HG03066 (cell line): Measurements from ENCODE around the gene RPTOR.

Source experiments
- ATAC-seq: cut with Tn5 transposase; IDR thresholded peaks from one replicate; pipeline ENCODE4 v1.9.1; 2021; ENCODE audit warnings: low read depth; ENCODE audit not compliant: unreplicated experiment

Gene RPTOR

DNA sequence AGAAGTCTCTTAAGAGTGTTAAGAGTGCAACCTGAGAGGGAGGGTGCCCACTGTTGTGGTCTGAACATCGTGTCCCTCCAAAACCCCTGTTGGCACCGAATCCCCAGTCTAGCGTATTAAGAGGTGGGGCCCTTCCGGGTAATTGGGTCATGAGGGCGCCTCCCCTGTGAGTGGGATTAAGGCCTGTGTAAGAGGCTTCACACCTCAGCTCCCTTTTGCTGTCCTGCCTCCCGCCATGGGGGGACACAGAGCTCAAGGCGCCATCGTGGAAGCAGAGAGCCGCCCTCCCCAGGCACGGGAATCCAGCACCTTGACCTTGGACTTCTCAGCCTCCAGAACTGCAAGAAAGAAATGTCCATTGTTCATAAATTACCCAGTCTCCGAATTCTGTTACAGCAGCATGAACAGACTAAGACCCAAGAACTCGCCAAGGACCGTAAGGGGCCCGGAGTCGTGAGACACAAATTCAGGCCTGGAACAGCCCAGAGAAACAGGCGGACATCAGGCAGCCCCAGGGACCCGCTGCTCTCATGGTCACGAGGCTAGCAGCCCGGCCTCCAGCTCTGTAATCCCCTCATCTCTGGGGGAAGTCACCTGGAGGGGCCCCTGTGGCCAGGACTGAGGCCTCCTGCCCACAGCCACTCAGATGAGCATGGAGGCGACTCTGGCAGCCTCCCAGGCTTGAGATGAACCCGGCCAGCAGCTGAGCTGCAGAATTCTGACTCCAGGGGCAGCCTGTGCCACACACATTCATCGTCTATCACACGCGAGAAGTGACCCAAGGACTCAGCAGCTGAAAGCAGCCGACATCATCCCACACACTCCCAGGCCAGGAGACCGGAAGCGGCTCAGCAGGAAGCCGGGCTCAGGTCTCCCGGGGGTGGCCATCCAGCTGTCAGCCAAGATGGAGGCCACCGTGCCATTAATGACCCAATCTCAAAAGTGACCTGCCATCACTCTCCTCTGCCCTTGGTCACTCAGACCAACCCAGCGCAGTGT is 434.2 kb downstream of the RPTOR start:
- no peak for ATAC-seq

DNA sequence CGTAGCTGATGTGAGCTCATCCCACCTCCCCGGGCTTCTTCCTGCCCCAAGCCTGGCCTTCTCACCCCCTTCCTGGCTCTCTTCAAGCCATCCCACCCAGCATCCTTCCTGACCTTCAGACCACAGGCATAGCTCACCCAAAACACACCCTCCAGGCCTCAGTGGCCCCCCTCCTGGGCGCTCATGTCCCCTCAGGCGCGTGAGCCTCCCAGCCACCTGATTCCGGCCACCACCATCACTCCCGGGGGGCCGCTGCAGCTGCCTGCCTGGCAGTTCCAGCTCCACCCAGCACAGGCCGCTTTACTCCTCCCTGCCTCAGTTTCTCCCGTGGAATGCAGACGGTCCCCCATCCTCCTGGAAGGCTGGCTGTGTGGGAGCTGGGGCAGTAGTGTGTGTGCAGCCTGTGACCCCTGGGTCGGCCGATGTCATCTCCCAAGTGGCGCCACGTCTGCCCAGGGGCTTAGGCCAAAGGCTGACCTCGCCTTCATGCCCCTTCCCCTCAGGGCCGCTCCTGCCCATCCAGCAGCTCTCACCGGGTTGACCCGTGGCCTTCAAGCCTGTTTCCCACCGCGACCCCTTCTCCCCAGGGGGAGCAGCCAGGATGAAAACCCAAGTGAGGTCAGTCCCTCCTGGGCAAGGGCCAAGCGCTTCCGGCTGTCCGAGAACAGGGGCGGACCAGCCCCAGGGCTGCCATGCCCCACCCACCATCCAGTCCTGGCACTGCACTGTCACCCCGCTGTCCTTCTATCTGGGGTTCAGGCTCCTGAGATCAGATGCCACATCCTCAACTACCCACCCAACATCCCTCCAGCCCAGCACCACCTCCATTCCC is 435.1 kb downstream of the RPTOR start:
- no peak for ATAC-seq

DNA sequence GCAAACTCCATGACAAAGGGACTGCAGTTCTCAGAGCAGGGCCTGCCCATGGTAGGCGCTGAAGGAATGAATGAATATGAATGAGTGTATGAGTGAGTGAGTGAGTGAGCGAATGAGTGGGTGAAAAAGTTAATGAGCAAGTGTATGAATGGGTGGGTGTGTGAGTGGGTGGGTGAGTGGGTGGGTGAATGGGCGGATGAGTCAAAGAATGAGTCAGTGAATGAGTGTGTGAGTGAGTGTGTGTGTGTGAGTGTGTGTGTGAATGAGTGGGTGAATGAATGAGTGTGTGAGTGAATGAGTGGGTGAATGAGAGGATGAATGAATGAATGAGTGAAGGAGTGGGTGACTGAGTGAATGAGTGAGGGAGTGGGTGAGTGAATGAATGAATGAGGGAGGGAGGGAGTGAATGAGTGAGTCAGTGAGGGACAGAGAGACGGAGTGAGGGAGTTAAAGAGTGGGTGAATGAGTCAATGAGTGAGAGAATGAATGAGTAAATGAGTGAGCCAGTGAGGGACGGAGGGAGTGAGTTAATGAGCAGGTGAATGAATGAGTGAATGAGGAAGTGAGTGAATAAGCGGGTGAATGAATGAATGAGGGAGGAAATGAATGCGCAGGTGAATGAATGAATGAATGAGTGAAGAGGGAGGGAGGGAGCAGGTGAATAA is 435.9 kb downstream of the RPTOR start:
- ATAC-seq = no peak

DNA sequence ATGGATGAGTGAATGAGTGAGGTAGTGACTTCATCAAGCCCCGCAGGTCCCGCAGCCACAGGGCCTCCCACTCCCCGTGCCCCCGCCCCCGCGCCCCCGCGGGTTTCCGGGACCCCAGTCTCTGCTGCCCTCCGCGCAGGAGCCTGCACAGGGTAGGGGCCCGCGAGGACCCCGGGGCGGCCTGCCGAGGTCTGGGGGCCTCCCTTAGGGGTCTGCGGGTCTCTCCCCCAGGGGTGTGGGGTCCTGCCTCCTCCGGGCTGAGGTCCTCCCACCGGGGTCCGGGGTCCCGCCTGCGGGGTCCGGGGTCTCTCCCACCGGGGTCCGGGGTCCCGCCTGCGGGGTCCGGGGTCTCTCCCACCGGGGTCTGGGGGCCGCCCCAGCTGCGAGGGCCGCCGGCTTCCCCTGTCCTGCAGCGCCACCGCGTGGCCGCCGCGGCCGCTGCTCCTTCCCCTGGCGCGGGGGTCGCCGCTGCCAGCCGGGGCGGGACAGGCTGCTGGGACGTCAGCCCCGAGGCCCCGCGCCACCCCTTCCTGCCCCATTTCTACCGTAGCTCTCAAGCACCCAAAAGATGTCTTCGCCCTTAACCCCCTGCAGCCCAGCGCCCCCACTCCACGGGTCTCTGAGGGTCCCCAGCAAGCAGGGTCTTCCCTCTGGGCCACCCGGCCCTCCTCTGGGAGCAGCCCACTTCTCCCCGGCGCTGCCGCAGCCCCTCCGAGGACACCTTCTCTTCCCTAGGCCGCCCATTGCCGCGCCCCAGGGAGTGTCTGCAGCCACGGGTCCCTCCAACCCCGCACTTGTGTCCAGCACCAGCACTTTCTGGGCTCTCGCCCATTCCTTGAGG is 436.6 kb downstream of the RPTOR start:
- no peak for ATAC-seq

GRCh38 chr17:80981929-80982425 is 437.3 kb downstream of the RPTOR start:
- ATAC-seq = no peak

DNA sequence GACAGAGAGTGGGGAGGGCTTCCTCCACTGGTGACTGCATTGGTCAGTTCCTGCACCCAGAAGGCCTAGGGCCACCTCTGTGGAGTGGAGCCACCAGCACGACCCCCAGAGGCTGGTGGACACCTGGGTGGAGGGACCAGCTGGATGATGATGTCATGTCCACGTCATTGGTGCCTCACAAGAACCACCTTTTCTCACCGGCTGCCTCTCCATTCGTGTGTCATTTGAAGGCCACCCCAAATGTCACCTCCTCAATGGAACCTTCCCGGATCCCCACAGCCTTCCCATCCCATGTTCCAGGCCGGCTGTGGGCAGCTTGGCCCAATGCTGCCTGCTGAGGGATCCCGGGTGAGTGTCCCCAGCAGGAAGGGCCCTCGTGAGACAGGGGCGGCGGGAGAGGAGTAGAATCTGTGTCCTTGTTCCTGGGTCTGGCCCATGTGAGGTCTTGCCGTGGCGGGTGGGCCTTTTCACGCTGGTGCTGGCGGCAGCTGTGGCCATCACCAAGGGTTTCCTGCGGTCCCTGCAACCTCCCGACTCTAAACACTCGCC is 437.9 kb downstream of the RPTOR start:
- no peak for ATAC-seq

- ATAC-seq = no peak
Observed at GRCh38 chr17:80983545-80983944, 438.9 kb downstream of the RPTOR start.

DNA sequence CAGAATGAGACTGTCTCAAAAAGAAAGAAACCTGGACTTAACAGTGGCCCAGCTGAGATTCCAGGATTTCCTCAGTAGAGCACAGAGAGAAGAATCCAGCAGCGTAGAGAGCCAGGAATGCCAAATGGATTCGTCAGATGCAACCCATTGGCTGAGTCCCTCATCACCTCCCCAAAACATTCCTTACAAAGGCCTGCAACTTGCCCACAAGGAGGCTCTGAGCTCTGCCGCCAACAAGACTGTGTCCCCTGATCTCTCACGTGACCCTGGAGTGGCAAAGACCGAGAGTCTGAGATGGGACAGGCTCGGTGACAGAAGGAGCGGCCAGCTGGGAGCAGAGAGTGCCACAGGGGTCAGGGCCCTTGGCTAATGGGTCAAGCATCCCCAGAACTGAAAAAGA is 440.1 kb downstream of the RPTOR start:
- no peak for ATAC-seq

- no peak for ATAC-seq
Observed at GRCh38 chr17:80986046-80986445, 441.4 kb downstream of the RPTOR start.

GRCh38 chr17:80986816-80987475 is 442.3 kb downstream of the RPTOR start:
- no peak for ATAC-seq

- no peak for ATAC-seq
Observed at GRCh38 chr17:80987941-80988461, 443.4 kb downstream of the RPTOR start.

DNA sequence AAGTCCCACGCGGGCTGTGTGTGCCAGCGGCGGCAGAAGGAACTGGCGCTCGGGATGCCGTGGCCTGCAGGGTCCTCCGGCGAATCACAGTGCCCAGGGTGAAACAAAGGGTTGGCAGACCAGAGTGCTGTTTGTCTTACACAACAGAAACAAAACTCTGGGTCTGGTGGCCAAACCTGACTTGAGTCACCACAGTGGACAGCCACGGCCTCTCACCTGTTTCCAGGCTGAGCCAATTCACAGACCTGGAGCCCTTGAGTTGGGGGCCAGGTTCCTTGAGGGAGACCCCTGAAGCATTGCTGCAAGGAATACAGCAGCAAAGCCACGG is 444.9 kb downstream of the RPTOR start:
- no peak for ATAC-seq

- no peak for ATAC-seq
Observed at GRCh38 chr17:80990921-80991644, 446.4 kb downstream of the RPTOR start.

DNA sequence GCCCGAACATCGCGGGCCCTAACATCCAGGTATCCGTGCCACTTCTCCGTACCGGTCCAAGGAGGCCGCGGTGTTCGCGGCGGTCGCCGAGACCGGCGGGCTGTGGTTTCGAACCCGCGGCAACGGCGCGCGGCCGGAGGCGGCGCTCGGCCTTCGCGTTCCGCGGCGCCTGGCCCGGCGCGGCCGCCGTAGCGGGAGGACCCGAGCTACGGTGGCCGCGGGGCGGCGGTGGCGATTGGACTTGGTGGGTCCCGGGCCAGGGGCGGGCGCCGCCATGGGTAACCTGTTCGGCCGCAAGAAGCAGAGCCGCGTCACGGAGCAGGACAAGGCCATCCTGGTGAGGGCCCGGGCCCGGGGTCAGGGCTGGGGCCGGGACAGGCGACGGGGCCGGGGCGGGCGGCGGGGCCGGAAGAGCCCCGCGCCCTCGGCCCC is 447.0 kb downstream of the RPTOR start, which contains the start of gene CHMP6:
CHMP6 (plus strand) TSS at position 197 of the 432 bp plus-strand sequence; CDS start at position 275, 78 bp downstream.
- ATAC-seq = no peak

GRCh38 chr17:80992077-80992947 is 447.7 kb downstream of the RPTOR start:
- no peak for ATAC-seq

GRCh38 chr17:80992948-80993624 is 448.4 kb downstream of the RPTOR start:
- no peak for ATAC-seq

GRCh38 chr17:80995131-80995530 is 450.5 kb downstream of the RPTOR start:
- ATAC-seq = no peak
